DMS53 treated with DMSO at 0.1 percent for 48 hours (cell line): ENCODE data around the gene CLEC1A.
"Not testable (repeated sequence)": the region's sequence is repeated elsewhere in the genome, so short reads cannot be mapped to it uniquely, and the experiment has no call there.

Source experiments
- DNase-seq: peaks from one replicate; lab custom pipeline; 2025; ENCODE audit not compliant: unreplicated experiment; lab: John Stamatoyannopoulos, UW

Gene CLEC1A

GRCh38 chr12:10052193-10052913 lies 46.4 kb downstream of the CLEC1A start:
- no peak for DNase-seq

- no peak for DNase-seq
Measured at GRCh38 chr12:10048526-10048925, 50.3 kb downstream of the CLEC1A start.

GRCh38 chr12:10042167-10042566 lies 56.6 kb downstream of the CLEC1A start:
- DNase-seq = no peak

GRCh38 chr12:10033783-10034545 lies 64.8 kb downstream of the CLEC1A start:
- peak; percentile 27 for DNase-seq

- DNase-seq = no peak
Measured at GRCh38 chr12:10031771-10032175, 67.0 kb downstream of the CLEC1A start.

- no peak for DNase-seq
Measured at GRCh38 chr12:10031321-10031720, 67.5 kb downstream of the CLEC1A start.

DNA sequence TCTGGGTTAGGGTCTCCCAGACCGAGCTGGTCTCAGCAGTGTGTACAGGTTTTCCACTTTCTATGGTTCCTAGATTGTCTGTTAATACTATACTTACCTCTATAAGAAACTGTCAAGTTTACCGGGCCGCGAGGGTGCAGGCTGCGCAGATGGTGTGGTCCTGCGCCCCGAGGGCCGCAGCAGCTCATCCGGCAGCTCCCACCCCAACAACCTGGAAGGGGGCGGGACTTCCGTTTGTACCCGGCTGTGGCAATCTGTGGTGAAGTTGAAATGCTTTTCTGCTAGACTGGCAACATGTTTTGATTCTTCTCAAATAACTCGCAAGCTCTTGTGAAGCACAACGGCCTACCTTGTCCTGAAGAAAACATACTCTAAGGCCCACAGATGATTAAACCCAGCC lies 68.3 kb downstream of the CLEC1A start, which contains the start of gene CLEC9A:
Gene CLEC9A (plus strand): TSS at position 237 of the 400 bp plus-strand sequence. CDS start 22,006 bp downstream, outside the sequence.
- DNase-seq = no peak

- no peak for DNase-seq
Measured at GRCh38 chr12:10027721-10028120, 71.1 kb downstream of the CLEC1A start.

GRCh38 chr12:10027311-10027710 lies 71.5 kb downstream of the CLEC1A start:
- DNase-seq = no peak

- not testable (repeated sequence) for DNase-seq
Measured at GRCh38 chr12:10026666-10027065, 72.1 kb downstream of the CLEC1A start.

DNA sequence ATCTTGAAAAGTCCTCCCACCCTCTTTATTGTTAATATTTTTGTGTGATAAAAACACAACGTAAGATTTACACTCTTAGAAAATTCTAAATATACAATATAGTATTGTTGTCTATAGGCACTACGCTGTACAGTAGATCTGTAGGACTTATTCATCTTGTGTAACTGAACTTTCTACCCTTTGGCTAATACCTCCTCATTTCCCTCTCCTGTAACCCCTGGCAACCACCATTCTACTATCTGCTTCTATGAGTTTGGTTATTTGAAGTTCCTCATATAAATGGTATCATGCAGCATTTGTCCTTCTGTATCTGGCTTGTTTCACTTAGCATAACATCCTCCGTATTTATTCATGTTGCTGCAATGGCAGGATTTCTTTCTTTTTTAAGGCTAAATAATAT lies 73.5 kb downstream of the CLEC1A start:
- no peak for DNase-seq

DNA sequence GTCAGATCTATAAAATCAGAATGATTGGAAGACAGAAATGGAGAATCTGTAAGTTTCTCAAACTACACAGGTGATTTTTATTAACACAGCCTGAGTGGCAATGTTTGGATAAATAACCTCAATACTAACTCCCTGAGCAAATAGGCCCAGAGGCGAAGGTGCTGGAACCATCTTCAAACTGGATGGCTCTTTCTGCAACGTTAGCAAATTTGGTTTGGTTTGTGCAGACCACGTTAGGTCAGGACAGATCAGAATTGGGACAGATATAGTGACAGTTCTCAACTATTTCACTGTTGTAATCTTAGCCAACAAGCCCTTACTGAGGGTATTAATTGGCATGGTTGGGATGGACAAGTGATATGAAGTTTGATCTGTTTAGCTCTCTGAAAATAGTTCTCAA lies 77.4 kb downstream of the CLEC1A start:
- DNase-seq = no peak
